GM08714 (cell line): ENCODE data around the gene CASK.

Experiments used
- H3K4me3 ChIP-seq: fragments of 200-500 bp; sonication (Bioruptor generic); 2 replicates; pipeline ENCODE4 v1.5.1; 2014; ENCODE audit warnings: mild to moderate bottlenecking, low read length, inconsistent platforms
- ZNF274 ChIP-seq: IDR thresholded peaks from 2 replicates; pipeline ENCODE4 v1.6.1; 2012; ENCODE audit warnings: mild to moderate bottlenecking, low read depth, low read length

The CASK gene

GRCh38 chrX:41548411-41548810, 374.9 kb downstream of the CASK start:
- no peak overlapping the region for H3K4me3 ChIP-seq
- no peak for TF ChIP-seq ZNF274

GRCh38 chrX:41543668-41544067, 379.7 kb downstream of the CASK start:
- no peak overlapping the region for H3K4me3 ChIP-seq
- TF ChIP-seq ZNF274, result no peak

GRCh38 chrX:41543025-41543424, 380.3 kb downstream of the CASK start:
- no peak overlapping the region for H3K4me3 ChIP-seq
- no peak for TF ChIP-seq ZNF274

GRCh38 chrX:41542536-41542935, 380.8 kb downstream of the CASK start:
- TF ChIP-seq ZNF274, result no peak
- H3K4me3 ChIP-seq, result no peak overlapping the region

GRCh38 chrX:41542135-41542534, 381.2 kb downstream of the CASK start:
- no peak overlapping the region for H3K4me3 ChIP-seq
- no peak for TF ChIP-seq ZNF274

GRCh38 chrX:41541386-41541785, 382.0 kb downstream of the CASK start:
- no peak for TF ChIP-seq ZNF274
- H3K4me3 ChIP-seq, result no peak overlapping the region

- no peak for TF ChIP-seq ZNF274
- no peak overlapping the region for H3K4me3 ChIP-seq
These were observed 384.6 kb downstream of the CASK start for GRCh38 chrX:41538707-41539106.

GRCh38 chrX:41530085-41530484, 393.3 kb downstream of the CASK start:
- H3K4me3 ChIP-seq, result no peak overlapping the region
- TF ChIP-seq ZNF274, result no peak

GRCh38 chrX:41529221-41529620, 394.1 kb downstream of the CASK start:
- H3K4me3 ChIP-seq, result no peak overlapping the region
- no peak for TF ChIP-seq ZNF274

- no peak for TF ChIP-seq ZNF274
- no peak overlapping the region for H3K4me3 ChIP-seq
These were observed 394.6 kb downstream of the CASK start for GRCh38 chrX:41528784-41529183.

- no peak overlapping the region for H3K4me3 ChIP-seq
- no peak for TF ChIP-seq ZNF274
These were observed 396.4 kb downstream of the CASK start for GRCh38 chrX:41526925-41527324.

- H3K4me3 ChIP-seq, result no peak overlapping the region
- TF ChIP-seq ZNF274, result no peak
These were observed 397.1 kb downstream of the CASK start for GRCh38 chrX:41526271-41526670.

- no peak overlapping the region for H3K4me3 ChIP-seq
- no peak for TF ChIP-seq ZNF274
These were observed 400.7 kb downstream of the CASK start for GRCh38 chrX:41522671-41523070.

GRCh38 chrX:41522081-41522480, 401.3 kb downstream of the CASK start:
- H3K4me3 ChIP-seq, result no peak overlapping the region
- no peak for TF ChIP-seq ZNF274

- no peak overlapping the region for H3K4me3 ChIP-seq
- no peak for TF ChIP-seq ZNF274
These were observed 403.9 kb downstream of the CASK start for GRCh38 chrX:41519468-41519867.

GRCh38 chrX:41518841-41519220, 404.5 kb downstream of the CASK start:
- TF ChIP-seq ZNF274, result no peak
- H3K4me3 ChIP-seq, result no peak overlapping the region

- TF ChIP-seq ZNF274, result no peak
- H3K4me3 ChIP-seq, result no peak overlapping the region
These were observed 405.1 kb downstream of the CASK start for GRCh38 chrX:41518127-41518840.
